Measurements from ENCODE around the gene NOTCH4. TPM values are rescaled to one million over a fixed set of nuclear protein-coding genes. Genes with fewer than 3 reads are reported as not detected.

NOTCH4 gene
- total and polyA plus RNA-seq, 9 of the 15 experiments (the other 6 are each of a cell fraction or from before 2014, with no cell fraction given) = 0.24 to 4.3 (median 1.7) TPM

- no peak for TF ChIP-seq SFPQ (IDR thresholded peaks at IDR 0.05; ENCODE audit: low read depth, low read length)
Measured at GRCh38 chr6:32202186-32202585, 21.7 kb downstream of the NOTCH4 start (continued).

- no TSS peak for BruUV-seq (replicated peaks)
- POLR2A ChIA-PET = interaction anchor here (0.6 kb wide), 3 partner anchors 477 to 581 kb away, joined by 3 to 5 read pairs (median 3); no protein-coding TSS in a partner anchor
- peak overlapping the region in 1 of 2 experiments; percentile 57; a peak in 2 of 4 replicates for H3K9ac ChIP-seq (ENCODE audit: insufficient read depth in 1 of 2, low read depth in 2 of 2, low read length in 2 of 2)
- in situ Hi-C loops (cut with MboI) = no loop called here
- no peak for ATAC-seq
- no peaks in the 10 kb centered on the region for H4K20me1 ChIP-seq (replicated peaks; ENCODE audit: control insufficient read depth, insufficient read depth, low read length)
- FAIRE-seq = no peak
- intact Hi-C loops (cut with micrococcal nuclease) = no loop called here
- no peaks in the 10 kb centered on the region for H3K9me3 ChIP-seq (replicated peaks; ENCODE audit: control insufficient read depth, insufficient read depth, low read depth, low read length)
- H3K4me2 ChIP-seq (ENCODE audit: insufficient read depth, low read length) = no peak overlapping the region
- H3K36me3 ChIP-seq (ENCODE audit: control insufficient read depth, insufficient read depth, low read length) = no peaks in the 10 kb centered on the region
- H3K27ac ChIP-seq (ENCODE audit: extremely low read depth, low read depth, low read length) = no peak overlapping the region
- H3K9me1 ChIP-seq (ENCODE audit: control insufficient read depth, insufficient read depth, low read length) = no peaks in the 10 kb centered on the region
- H3K27me3 ChIP-seq (ENCODE audit: control insufficient read depth in 2 of 2, insufficient read depth in 2 of 2, low read length in 2 of 2) = peaks cover 10 to 12% of the 10 kb centered on the region in 2 experiments; a peak in 4 of 5 replicates
- no peak for DNase-seq (ENCODE audit: extremely low read depth in 1 of 4, low spot score in 3 of 4)
- peaks cover 4% of the 10 kb centered on the region; the same call in 2 of the 3 replicates for H3K79me2 ChIP-seq (ENCODE audit: control insufficient read depth, insufficient read depth, low read length)
- CTCF ChIA-PET (ENCODE audit: low intra/inter-chr PET ratio) = no interaction called here
- 31% methylated on average over 13 of the region's 13 CpGs for WGBS (ENCODE audit: insufficient coverage, low coverage, missing lambda C conversion rate)
- no peak overlapping the region for H3K4me3 ChIP-seq
- H3K4me1 ChIP-seq (replicated peaks in 1 of 2; ENCODE audit: control insufficient read depth in 2 of 2, insufficient read depth in 2 of 2, low read length in 2 of 2) = peaks cover 14 to 37% of the 10 kb centered on the region in 2 experiments
- H2AFZ ChIP-seq (ENCODE audit: low read depth, low read length) = peak overlapping the region; percentile 20; the same call in 1 of the 2 replicates
- TF ChIP-seq ZC3H8 (IDR thresholded peaks at IDR 0.05) = no peak
- TF ChIP-seq BACH1 (tag; IDR thresholded peaks at IDR 0.05) = no peak
- no peak for TF ChIP-seq MCM7 (IDR thresholded peaks at IDR 0.05)
- no peak for TF ChIP-seq ZNF668 (CRISPR knock-in tag; IDR thresholded peaks at IDR 0.05)
- TF ChIP-seq ZHX1 (conservative IDR thresholded peaks at IDR 0.05; ENCODE audit: low read length) = no peak
- no peak for TF ChIP-seq ZNF253 (CRISPR knock-in tag; conservative IDR thresholded peaks at IDR 0.05)
- TF ChIP-seq ZNF121 (CRISPR knock-in tag; conservative IDR thresholded peaks at IDR 0.05) = no peak
- no peak for TF ChIP-seq NR4A1 (CRISPR knock-in tag; IDR thresholded peaks at IDR 0.05)
- no peak for TF ChIP-seq NR4A1 (tag; IDR thresholded peaks at IDR 0.05)
- TF ChIP-seq FOS (IDR thresholded peaks at IDR 0.05; ENCODE audit: extremely low read depth, insufficient read length) = no peak
- no peak for TF ChIP-seq IRF9 (tag; IDR thresholded peaks at IDR 0.05)
- no peak for TF ChIP-seq THRAP3 (IDR thresholded peaks at IDR 0.05; ENCODE audit: borderline replicate concordance)
- no peak for TF ChIP-seq SRSF9 (IDR thresholded peaks at IDR 0.05; ENCODE audit: borderline replicate concordance, low read depth, low read length)
- TF ChIP-seq ZNF830 (CRISPR knock-in tag; IDR thresholded peaks at IDR 0.05) = no peak
- no peak for TF ChIP-seq TFAM (CRISPR knock-in tag; conservative IDR thresholded peaks at IDR 0.05)
Measured at GRCh38 chr6:32200711-32201475, 23.0 kb downstream of the NOTCH4 start.

Data from K562 (cell line).